ENCODE measurements around the gene LSAMP.

- TF ChIP-seq, protein P1, sequence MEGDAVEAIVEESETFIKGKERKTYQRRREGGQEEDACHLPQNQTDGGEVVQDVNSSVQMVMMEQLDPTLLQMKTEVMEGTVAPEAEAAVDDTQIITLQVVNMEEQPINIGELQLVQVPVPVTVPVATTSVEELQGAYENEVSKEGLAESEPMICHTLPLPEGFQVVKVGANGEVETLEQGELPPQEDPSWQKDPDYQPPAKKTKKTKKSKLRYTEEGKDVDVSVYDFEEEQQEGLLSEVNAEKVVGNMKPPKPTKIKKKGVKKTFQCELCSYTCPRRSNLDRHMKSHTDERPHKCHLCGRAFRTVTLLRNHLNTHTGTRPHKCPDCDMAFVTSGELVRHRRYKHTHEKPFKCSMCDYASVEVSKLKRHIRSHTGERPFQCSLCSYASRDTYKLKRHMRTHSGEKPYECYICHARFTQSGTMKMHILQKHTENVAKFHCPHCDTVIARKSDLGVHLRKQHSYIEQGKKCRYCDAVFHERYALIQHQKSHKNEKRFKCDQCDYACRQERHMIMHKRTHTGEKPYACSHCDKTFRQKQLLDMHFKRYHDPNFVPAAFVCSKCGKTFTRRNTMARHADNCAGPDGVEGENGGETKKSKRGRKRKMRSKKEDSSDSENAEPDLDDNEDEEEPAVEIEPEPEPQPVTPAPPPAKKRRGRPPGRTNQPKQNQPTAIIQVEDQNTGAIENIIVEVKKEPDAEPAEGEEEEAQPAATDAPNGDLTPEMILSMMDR (IDR thresholded peaks at IDR 0.05) = no peak
- no peak for TF ChIP-seq POLR2A (IDR thresholded peaks at IDR 0.05)
Measured at GRCh38 chr3:116034794-116035193, 410.5 kb downstream of the LSAMP start.
